GM12878 (cell line): ENCODE data around the gene CLUH.

Experiments used
- CHD2 ChIP-seq: IDR thresholded peaks from 2 replicates; pipeline ENCODE4 v1.6.1; 2011; ENCODE audit warnings: low read depth, low read length, improper control_type of control experiment, borderline replicate concordance
- CTCF ChIP-seq, 3 experiments: IDR thresholded peaks in 2 of 3; conservative IDR thresholded peaks in 1 of 3; 2 replicates each; pipeline ENCODE4 v1.5.1; 2011; ENCODE audit warnings: low read depth in 3 of 3, low read length in 3 of 3, mild to moderate bottlenecking in 3 of 3, control low read depth in 2 of 3, moderate library complexity in 2 of 3, inconsistent platforms in 1 of 3, mixed read lengths in 1 of 3; ENCODE audit not compliant: control insufficient read depth in 2 of 3, insufficient read depth in 1 of 3; ENCODE audit errors: extremely low read depth in 1 of 3
- EZH2 ChIP-seq: IDR thresholded peaks from 2 replicates; pipeline ENCODE4 v1.6.1; 2012; ENCODE audit warnings: low read depth, mild to moderate bottlenecking, control low read depth, inconsistent platforms, low read length, borderline replicate concordance; ENCODE audit not compliant: control insufficient read depth
- FOXK2 ChIP-seq: fragments of 450-650 bp; IDR thresholded peaks from 2 replicates; pipeline ENCODE4 v1.6.1; 2017; ENCODE audit warnings: mild to moderate bottlenecking, moderate library complexity
- IKZF2 ChIP-seq, 2 experiments: fragments of 450-650 bp; IDR thresholded peaks; 2 replicates each; pipeline ENCODE4 v1.6.1; 2017; ENCODE audit warnings: mild to moderate bottlenecking in 2 of 2, moderate library complexity in 2 of 2
- MXI1 ChIP-seq: fragments of 150-350 bp; IDR thresholded peaks from 2 replicates; pipeline ENCODE4 v1.6.1; 2011; ENCODE audit warnings: low read depth, mild to moderate bottlenecking, inconsistent platforms, low read length, improper control_type of control experiment
- PKNOX1 ChIP-seq: fragments of 450-650 bp; IDR thresholded peaks from 2 replicates; pipeline ENCODE4 v1.6.1; 2016; ENCODE audit warnings: mild to moderate bottlenecking
- POLR2A ChIP-seq: IDR thresholded peaks from 2 replicates; pipeline ENCODE4 v1.6.1; 2011; ENCODE audit warnings: low read depth, mild to moderate bottlenecking, low read length
- POLR2AphosphoS5 ChIP-seq: IDR thresholded peaks from 2 replicates; pipeline ENCODE4 v1.6.1; 2011; ENCODE audit warnings: mild to moderate bottlenecking, low read length, inconsistent platforms
- RAD51 ChIP-seq: fragments of 450-650 bp; IDR thresholded peaks from 2 replicates; pipeline ENCODE4 v1.6.1; 2016; ENCODE audit warnings: moderate library complexity, mild to moderate bottlenecking, inconsistent platforms
- SRF ChIP-seq, 2 experiments: IDR thresholded peaks; 2 replicates each; pipeline ENCODE4 v1.6.1; 2011; ENCODE audit warnings: low read depth in 2 of 2, low read length in 2 of 2, mild to moderate bottlenecking in 1 of 2, moderate library complexity in 1 of 2
- USF2 ChIP-seq: IDR thresholded peaks from 2 replicates; pipeline ENCODE4 v1.6.1; 2011; ENCODE audit warnings: low read depth, low read length, improper control_type of control experiment, borderline replicate concordance
- ZNF24 ChIP-seq: fragments of 450-650 bp; IDR thresholded peaks from 2 replicates; pipeline ENCODE4 v1.6.1; 2017; ENCODE audit warnings: antibody characterized with exemption, mild to moderate bottlenecking

GRCh38 chr17:2731807-2732206 lies 20.2 kb upstream of the CLUH start:
- no peak for TF ChIP-seq CTCF (IDR thresholded peaks at IDR 0.05 in 2 of 3, conservative IDR thresholded peaks at IDR 0.05 in 1 of 3; ENCODE audit: control insufficient read depth in 2 of 3, extremely low read depth in 1 of 3, insufficient read depth in 1 of 3, low read depth in 3 of 3, low read length in 3 of 3)
- no peak for TF ChIP-seq POLR2A
- no peak for TF ChIP-seq PKNOX1
- TF ChIP-seq EZH2: no peak
- no peak for TF ChIP-seq ZNF24
- TF ChIP-seq SRF (IDR thresholded peaks at IDR 0.05; ENCODE audit: low read depth in 2 of 2, low read length in 2 of 2): no peak
- no peak for TF ChIP-seq FOXK2
- TF ChIP-seq CHD2: no peak
- no peak for TF ChIP-seq MXI1
- TF ChIP-seq POLR2AphosphoS5: no peak
- TF ChIP-seq USF2: no peak
- TF ChIP-seq IKZF2 (IDR thresholded peaks at IDR 0.05): no peak
- TF ChIP-seq RAD51: no peak
